GM18873 (cell line): Measurements from ENCODE around the gene PDLIM4.

ENCODE experiments used
- ATAC-seq: cut with Tn5 transposase; IDR thresholded peaks from one replicate; pipeline ENCODE4 v1.9.1; 2021; ENCODE audit warnings: mild to moderate bottlenecking, moderate library complexity, moderate number of reproducible peaks; ENCODE audit not compliant: unreplicated experiment, low FRiP score

Gene PDLIM4

DNA sequence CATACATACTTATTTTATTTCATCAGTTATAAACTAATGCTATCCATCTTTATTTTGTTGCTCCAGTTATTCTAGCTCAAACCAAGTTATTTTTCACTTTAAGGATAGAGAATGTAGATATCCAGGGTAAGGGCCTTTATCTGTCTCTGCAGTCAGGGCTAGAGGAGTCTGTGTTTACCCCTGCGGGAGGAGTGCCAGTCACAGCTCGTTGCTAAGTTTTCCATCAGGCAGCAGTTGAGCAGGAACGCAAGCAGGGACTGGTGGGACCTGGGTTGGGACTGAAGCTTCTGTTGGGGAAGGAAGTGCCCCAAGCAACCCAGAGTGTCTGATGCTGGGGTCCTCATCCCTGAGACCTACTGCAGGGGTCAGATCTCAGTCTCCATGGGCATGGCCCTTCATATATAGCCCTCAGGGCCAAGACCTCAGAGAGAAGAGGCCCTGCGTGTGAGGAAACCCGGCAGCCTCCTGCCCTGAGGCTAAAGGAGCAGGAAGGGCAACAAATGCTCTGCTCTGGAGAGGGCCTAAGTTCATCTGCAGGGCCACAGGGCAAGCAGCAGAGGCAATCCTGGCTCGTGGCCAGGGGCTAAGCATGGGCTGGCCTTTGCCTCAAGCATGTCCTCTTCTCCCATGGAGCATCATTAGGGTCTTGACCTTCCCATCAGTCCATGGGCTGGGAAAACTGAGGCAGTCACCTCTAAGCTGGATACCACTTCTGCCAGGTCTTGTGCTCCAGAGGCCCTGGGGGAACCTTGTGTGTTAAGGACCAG lies 43.3 kb downstream of the PDLIM4 start:
- no peak for ATAC-seq

- ATAC-seq = no peak
Observed at GRCh38 chr5:132301344-132302271, 44.1 kb downstream of the PDLIM4 start.

GRCh38 chr5:132302413-132302812 lies 44.9 kb downstream of the PDLIM4 start:
- ATAC-seq = no peak

GRCh38 chr5:132303589-132303988 lies 46.1 kb downstream of the PDLIM4 start:
- ATAC-seq = no peak

DNA sequence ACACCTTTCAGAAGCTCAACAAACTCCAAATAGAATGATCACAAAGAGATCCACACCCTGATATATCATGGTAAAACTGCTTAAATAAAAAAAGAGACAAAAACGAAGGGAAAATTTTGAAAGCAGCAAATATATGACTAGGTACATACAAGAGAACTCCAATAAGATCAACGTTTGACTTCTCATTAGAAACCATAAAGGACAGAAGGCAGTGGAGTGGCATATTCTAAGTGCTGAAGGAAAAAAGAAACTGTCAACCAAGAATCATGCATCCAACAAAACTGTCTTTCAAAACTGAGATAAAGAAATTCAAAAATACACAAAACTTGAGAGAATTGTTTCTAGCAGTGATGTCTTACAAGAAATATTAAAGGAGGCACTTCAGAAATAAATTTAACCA lies 47.9 kb downstream of the PDLIM4 start:
- no peak for ATAC-seq

- ATAC-seq = no peak
Observed at GRCh38 chr5:132308701-132309100, 51.2 kb downstream of the PDLIM4 start.

GRCh38 chr5:132309679-132310078 lies 52.2 kb downstream of the PDLIM4 start:
- no peak for ATAC-seq

DNA sequence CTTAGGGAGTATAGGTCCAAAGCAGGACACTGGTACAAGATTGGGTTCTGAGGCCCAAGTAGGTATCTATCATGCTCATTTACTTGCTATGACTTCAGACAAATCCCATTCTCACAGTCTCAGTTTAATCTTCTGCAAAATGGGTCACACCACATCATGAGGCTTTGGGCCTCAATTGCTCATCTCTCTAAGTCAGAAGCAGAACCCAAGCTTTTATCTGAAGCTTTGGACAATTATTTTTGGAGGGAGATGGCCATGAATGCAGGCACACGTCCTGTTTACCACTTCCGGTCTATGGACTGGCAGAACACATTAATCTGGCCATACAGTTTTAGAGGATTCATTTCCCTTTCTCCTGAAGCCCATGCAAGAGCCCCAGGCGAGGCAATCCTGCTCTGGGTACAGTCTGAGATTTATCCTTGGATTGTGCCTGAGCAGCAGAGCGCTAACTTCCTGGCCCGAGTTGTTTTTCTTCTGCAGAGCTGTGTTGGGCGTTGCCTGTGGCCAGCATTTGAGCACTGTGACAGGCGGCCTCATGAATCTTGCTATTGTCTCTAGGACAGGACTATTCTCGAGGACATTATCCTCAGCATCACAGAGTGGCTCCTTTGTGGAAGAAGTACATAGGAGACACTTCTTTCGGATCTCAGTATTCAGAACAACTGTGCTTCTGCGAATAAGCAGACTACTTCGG lies 52.8 kb downstream of the PDLIM4 start:
- ATAC-seq = no peak

DNA sequence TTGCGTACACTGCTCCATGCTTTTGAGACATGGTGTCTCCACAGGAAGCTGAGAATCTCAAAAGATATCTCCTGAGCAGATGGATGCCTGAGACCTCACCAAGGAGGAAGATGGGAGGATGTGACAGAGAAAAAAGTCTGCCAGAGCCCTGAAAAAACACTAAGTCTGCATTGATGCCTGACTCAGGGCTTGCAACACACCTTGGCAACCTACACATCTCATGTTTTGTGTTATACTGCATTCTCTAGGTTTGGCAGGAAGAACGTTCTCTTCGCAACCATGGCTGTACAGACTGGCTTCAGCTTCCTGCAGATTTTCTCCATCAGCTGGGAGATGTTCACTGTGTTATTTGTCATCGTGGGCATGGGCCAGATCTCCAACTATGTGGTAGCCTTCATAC lies 55.9 kb downstream of the PDLIM4 start:
- ATAC-seq = no peak

DNA sequence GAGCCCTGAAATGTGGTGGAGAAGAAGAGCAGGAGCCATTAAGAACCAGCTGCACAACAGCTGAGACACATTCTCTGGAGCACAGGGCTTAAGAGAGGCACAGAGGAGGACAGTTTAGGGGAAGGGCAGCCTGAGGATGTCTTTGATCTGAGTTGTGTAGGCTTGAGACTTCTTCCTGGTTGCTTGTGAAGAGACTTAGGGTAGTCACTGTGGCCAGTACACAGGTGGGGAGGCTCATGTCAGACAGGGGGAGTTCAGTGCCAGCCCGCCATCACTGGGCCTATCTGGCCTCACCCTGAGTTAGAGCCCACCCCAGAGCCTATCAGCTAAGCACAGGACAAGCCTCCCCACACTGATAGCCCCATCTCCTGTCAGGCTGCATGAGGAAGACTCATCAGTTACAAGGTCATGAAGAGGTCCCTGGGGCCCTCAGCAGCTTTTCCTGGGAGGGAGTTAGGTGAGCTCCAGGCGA lies 56.5 kb downstream of the PDLIM4 start:
- ATAC-seq = no peak

- ATAC-seq = no peak
Observed at GRCh38 chr5:132315529-132316067, 58.1 kb downstream of the PDLIM4 start.

- no peak for ATAC-seq
Observed at GRCh38 chr5:132319975-132320374, 62.5 kb downstream of the PDLIM4 start.

DNA sequence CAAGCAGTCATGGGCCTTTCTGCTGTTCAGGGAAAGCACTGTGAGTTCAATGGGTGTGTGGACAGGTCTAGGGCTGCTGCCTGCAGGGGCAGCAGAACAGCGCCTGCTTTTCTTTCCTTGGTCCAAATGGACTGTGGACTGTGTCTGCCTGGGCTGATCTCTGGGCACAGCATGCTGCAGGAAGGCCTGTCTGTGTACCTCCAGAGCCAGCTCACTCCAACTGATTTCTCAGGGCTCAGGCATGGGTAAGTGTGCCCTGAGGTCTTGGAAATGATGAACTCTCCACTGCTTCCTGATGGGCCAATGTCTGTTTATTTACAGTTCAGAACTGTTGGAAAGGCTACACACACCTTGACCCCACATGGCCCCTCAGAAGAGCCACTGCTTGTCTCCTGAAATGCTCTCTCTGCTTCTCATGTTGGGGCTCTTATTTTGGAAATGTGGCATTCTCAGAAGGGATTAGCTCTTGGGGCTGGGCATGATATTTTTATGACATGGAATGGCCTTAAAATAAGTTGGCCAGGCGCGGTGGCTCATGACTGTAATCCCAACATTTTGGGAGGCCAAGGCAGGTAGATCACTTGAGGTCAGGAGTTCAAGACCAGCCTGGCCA lies 63.7 kb downstream of the PDLIM4 start:
- ATAC-seq = no peak

- ATAC-seq = no peak
Observed at GRCh38 chr5:132322266-132322665, 64.8 kb downstream of the PDLIM4 start.
